Parathyroid adenoma (tissue), 2 donors: ENCODE measurements around the gene TBCA.

Source experiments
- H2AFZ ChIP-seq: fragments of 300-600 bp; sonication (generic); one replicate; pipeline ENCODE4 v1.7.0; 2017; ENCODE audit warnings: antibody characterized with exemption, mild to moderate bottlenecking
- H3K27ac ChIP-seq: fragments of 300-600 bp; sonication (generic); one replicate; pipeline ENCODE4 v1.7.0; 2017
- H3K27me3 ChIP-seq: fragments of 300-600 bp; sonication (generic); one replicate; pipeline ENCODE4 v1.7.0; 2017; ENCODE audit warnings: low read length; ENCODE audit not compliant: control insufficient read depth, insufficient read depth
- H3K36me3 ChIP-seq: fragments of 300-600 bp; sonication (generic); one replicate; pipeline ENCODE4 v1.7.0; 2017; ENCODE audit warnings: low read length; ENCODE audit not compliant: control insufficient read depth, insufficient read depth
- H3K4me1 ChIP-seq: fragments of 300-600 bp; sonication (generic); one replicate; pipeline ENCODE4 v1.7.0; 2017; ENCODE audit warnings: control low read depth
- H3K4me2 ChIP-seq: fragments of 300-600 bp; sonication (generic); one replicate; pipeline ENCODE4 v1.7.0; 2017; ENCODE audit warnings: low read length
- H3K4me3 ChIP-seq: fragments of 300-600 bp; sonication (generic); one replicate; pipeline ENCODE4 v1.7.0; 2017; ENCODE audit warnings: low read depth, low read length
- H3K79me2 ChIP-seq: fragments of 300-600 bp; sonication (generic); one replicate; pipeline ENCODE4 v1.7.0; 2017; ENCODE audit warnings: control low read depth
- H3K9ac ChIP-seq: fragments of 300-600 bp; sonication (generic); one replicate; pipeline ENCODE4 v1.7.0; 2017; ENCODE audit warnings: mild to moderate bottlenecking
- H3K9me3 ChIP-seq: fragments of 300-600 bp; sonication (generic); one replicate; pipeline ENCODE4 v1.7.0; 2017; ENCODE audit warnings: low read length; ENCODE audit not compliant: control insufficient read depth
- TF ChIP-seq, protein P1 (sequence below): fragments of 300-600 bp; sonication (generic); IDR thresholded peaks from one replicate; pipeline ENCODE4 v1.7.0; 2017; ENCODE audit warnings: antibody characterized with exemption, mild to moderate bottlenecking
- donor health status: primary hyperparathyroidism.

TBCA gene

DNA sequence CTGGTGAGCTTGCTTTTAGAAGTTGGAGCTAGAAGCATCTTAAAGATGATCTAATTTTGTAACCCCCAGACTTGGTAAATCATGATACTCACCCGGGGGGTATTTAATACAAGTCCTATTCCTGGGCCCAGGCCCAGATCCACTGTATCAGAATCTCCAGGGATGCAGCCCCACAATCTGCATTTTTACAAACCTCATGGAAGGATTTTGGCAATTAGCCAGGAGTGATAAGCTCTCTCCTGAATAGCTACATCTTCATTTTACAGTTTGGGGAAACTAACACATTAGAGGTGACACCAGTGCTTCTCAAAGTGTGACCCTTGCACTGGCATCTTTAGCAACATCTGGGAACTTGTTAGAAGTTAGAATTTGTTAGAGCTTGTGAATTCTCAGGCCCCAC, 106.5 kb downstream of the TBCA start:
- Histone ChIP-seq H3K79me2 (no peaks in the 10 kb centered on the region), H2AFZ (no peak overlapping the region), H3K9me3 (no peaks in the 10 kb centered on the region), H3K36me3 (no peaks in the 10 kb centered on the region), H3K9ac (no peak overlapping the region), H3K27me3 (no peaks in the 10 kb centered on the region), H3K4me3 (no peak overlapping the region), H3K4me1 (no peaks in the 10 kb centered on the region), H3K4me2 (no peak overlapping the region), H3K27ac (no peak overlapping the region)
- TF ChIP-seq, protein P1, sequence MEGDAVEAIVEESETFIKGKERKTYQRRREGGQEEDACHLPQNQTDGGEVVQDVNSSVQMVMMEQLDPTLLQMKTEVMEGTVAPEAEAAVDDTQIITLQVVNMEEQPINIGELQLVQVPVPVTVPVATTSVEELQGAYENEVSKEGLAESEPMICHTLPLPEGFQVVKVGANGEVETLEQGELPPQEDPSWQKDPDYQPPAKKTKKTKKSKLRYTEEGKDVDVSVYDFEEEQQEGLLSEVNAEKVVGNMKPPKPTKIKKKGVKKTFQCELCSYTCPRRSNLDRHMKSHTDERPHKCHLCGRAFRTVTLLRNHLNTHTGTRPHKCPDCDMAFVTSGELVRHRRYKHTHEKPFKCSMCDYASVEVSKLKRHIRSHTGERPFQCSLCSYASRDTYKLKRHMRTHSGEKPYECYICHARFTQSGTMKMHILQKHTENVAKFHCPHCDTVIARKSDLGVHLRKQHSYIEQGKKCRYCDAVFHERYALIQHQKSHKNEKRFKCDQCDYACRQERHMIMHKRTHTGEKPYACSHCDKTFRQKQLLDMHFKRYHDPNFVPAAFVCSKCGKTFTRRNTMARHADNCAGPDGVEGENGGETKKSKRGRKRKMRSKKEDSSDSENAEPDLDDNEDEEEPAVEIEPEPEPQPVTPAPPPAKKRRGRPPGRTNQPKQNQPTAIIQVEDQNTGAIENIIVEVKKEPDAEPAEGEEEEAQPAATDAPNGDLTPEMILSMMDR, result no peak

DNA sequence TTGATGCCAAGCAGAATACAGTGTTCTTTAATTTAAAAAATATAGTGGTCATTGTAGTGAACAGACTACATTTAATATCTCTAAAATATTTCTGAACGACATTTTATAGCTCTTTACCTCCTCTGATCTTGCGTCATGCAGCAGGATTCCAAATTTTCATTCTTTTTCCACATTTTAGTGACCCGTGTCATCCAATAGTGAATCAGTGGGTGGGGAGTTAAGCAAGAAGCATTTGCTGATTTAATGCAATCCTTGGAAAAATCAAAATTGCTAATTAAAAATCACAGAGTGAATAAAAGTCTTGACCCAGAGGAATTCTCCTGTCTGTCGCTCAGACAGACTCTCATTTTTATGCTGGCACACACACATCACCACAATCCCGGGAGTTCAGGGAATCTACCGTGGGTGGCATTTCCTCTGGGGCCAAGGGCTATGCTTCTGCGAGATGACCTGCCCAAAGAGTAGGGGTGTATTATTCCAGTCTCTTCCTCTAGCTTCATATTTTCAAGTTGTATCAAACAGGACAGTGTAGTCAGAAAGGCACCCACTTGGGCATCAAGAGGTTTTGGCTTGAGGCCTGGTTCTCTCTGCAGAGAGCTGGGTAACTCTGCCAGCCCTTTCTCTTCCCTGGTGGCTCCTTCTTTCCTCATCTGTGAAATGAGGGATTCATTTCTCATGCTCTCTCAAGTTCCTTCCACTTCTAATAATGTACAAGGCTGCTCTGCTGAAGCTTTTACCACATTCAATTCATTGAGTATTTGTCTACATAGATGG, 112.9 kb downstream of the TBCA start:
- Histone ChIP-seq H3K79me2 (no peaks in the 10 kb centered on the region), H3K27me3 (no peaks in the 10 kb centered on the region), H3K27ac (no peak overlapping the region)

DNA sequence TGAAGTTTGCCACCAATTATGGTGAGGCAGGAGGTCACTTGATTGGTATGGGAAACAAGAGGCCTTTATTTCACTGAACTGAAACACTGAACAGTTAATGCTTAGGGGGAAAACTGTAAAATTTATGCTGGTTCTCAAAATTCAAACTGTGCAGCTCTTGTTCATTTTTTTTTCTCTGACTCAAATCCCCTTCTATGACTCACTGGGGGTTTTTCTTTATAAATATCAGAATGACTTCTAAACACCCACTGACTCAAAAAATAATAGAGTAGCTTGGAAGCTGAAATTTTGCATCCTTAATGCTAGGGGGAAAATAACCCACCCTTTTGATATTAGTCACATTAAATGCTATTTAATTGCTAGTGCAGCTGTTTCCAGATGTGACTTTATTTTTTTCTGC, 113.5 kb downstream of the TBCA start:
- Histone ChIP-seq H3K9ac (no peak overlapping the region), H2AFZ (no peak overlapping the region), H3K27me3 (no peaks in the 10 kb centered on the region)

More for the DNA sequence above, 112.9 kb downstream of the TBCA start:
- H3K4me2 ChIP-seq, result no peak overlapping the region
- H3K4me3 ChIP-seq, result no peak overlapping the region
- no peak overlapping the region for H3K9ac ChIP-seq
- no peaks in the 10 kb centered on the region for H3K36me3 ChIP-seq
- no peaks in the 10 kb centered on the region for H3K4me1 ChIP-seq
- TF ChIP-seq, protein P1, result no peak
- H2AFZ ChIP-seq, result no peak overlapping the region
- no peaks in the 10 kb centered on the region for H3K9me3 ChIP-seq

DNA sequence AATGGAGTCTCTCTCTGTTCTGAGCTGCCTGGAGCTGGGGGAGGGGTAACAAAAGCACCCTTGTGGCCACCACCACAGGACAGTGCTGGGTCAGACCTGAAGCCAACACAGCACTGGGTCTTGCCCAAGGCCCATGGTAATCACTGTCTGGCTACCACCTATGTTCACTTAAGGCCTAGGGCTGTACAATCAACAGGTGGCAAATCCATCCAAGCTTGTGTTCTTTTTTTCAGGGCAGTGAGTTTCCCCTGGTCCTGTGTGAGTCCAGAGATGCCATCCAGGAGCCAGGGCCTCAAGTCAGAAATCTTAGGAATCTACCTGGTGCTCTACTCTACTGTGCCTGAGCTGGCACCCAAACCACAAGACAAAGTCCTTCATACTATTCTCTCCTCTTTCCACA, 117.5 kb downstream of the TBCA start:
- no peak overlapping the region for H3K9ac ChIP-seq
- no peaks in the 10 kb centered on the region for H3K4me1 ChIP-seq
- TF ChIP-seq, protein P1, result no peak
- H3K79me2 ChIP-seq, result no peaks in the 10 kb centered on the region
- H3K9me3 ChIP-seq, result no peaks in the 10 kb centered on the region
- H3K4me3 ChIP-seq, result no peak overlapping the region
- no peak overlapping the region for H3K4me2 ChIP-seq
- no peak overlapping the region for H3K27ac ChIP-seq
- H3K27me3 ChIP-seq, result no peaks in the 10 kb centered on the region
- H2AFZ ChIP-seq, result no peak overlapping the region
- no peaks in the 10 kb centered on the region for H3K36me3 ChIP-seq

More for the DNA sequence above, 113.5 kb downstream of the TBCA start:
- no peak overlapping the region for H3K27ac ChIP-seq
- H3K4me3 ChIP-seq, result no peak overlapping the region
- no peaks in the 10 kb centered on the region for H3K79me2 ChIP-seq
- H3K4me1 ChIP-seq, result no peaks in the 10 kb centered on the region
- H3K36me3 ChIP-seq, result no peaks in the 10 kb centered on the region
- no peak overlapping the region for H3K4me2 ChIP-seq
- H3K9me3 ChIP-seq, result no peaks in the 10 kb centered on the region
- TF ChIP-seq, protein P1, result no peak

DNA sequence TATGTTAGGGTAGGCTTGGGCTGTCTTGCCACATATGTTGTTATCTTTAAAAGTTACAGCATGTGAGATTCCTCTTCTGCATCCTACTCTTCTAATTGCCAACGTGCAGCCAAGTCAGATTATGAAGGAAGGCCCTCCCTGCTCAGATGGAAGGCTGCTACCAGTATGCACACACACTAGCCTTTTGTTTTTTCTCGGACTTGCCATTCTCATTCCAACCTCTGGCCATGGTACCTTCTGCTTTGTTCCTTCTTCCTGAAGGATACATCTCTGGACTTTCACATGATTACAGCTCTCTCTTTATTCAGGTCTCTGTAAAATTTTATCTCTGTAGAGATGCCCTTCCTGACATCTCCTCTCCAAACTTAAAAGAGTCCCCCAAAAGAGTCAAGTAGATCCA, 124.8 kb downstream of the TBCA start:
- no peak overlapping the region for H3K4me2 ChIP-seq
- no peak overlapping the region for H3K9ac ChIP-seq
- H3K36me3 ChIP-seq, result no peaks in the 10 kb centered on the region
- no peak overlapping the region for H3K27ac ChIP-seq
- no peaks in the 10 kb centered on the region for H3K4me1 ChIP-seq
- H3K79me2 ChIP-seq, result no peaks in the 10 kb centered on the region
- H3K9me3 ChIP-seq, result no peaks in the 10 kb centered on the region
- TF ChIP-seq, protein P1, result no peak
- no peak overlapping the region for H3K4me3 ChIP-seq
- no peaks in the 10 kb centered on the region for H3K27me3 ChIP-seq
- H2AFZ ChIP-seq, result no peak overlapping the region
